HUES64 (cell line): ENCODE results near the gene ZHX3.
"Not testable (repeated sequence)": the region's sequence is repeated elsewhere in the genome, so short reads cannot be mapped to it uniquely, and the experiment has no call there.

Source experiments
- H3K27ac ChIP-seq: 2 replicates; pipeline ENCODE4 v1.7.0; 2013; ENCODE audit warnings: low read depth, low read length, inconsistent platforms
- H3K27me3 ChIP-seq: 2 replicates; pipeline ENCODE4 v1.6.1; 2013; ENCODE audit warnings: mild to moderate bottlenecking, low read length; ENCODE audit not compliant: insufficient read depth
- H3K36me3 ChIP-seq: 2 replicates; pipeline ENCODE4 v1.6.1; 2013; ENCODE audit warnings: mild to moderate bottlenecking, low read length; ENCODE audit not compliant: insufficient read depth
- H3K4me1 ChIP-seq: 2 replicates; pipeline ENCODE4 v1.6.1; 2013; ENCODE audit warnings: mild to moderate bottlenecking, low read length, moderate library complexity; ENCODE audit not compliant: insufficient read depth
- H3K4me3 ChIP-seq: 2 replicates; pipeline ENCODE4 v1.5.1; 2013; ENCODE audit warnings: mild to moderate bottlenecking, low read length, moderate library complexity
- H3K9ac ChIP-seq: 2 replicates; pipeline ENCODE4 v1.6.1; 2013; ENCODE audit warnings: mild to moderate bottlenecking, low read depth, low read length
- H3K9me3 ChIP-seq: 2 replicates; pipeline ENCODE4 v1.6.1; 2013; ENCODE audit warnings: low read depth, low read length; ENCODE audit not compliant: insufficient read depth
- WGBS: fragments of 150-250, 120-280 bp; methylation state at CpG from one replicate; pipeline ENCODE4 v1.1.7; 2013; ENCODE audit warnings: missing lambda C conversion rate; 5-methylcytosine and 5-hydroxymethylcytosine counted together

The ZHX3 gene

DNA sequence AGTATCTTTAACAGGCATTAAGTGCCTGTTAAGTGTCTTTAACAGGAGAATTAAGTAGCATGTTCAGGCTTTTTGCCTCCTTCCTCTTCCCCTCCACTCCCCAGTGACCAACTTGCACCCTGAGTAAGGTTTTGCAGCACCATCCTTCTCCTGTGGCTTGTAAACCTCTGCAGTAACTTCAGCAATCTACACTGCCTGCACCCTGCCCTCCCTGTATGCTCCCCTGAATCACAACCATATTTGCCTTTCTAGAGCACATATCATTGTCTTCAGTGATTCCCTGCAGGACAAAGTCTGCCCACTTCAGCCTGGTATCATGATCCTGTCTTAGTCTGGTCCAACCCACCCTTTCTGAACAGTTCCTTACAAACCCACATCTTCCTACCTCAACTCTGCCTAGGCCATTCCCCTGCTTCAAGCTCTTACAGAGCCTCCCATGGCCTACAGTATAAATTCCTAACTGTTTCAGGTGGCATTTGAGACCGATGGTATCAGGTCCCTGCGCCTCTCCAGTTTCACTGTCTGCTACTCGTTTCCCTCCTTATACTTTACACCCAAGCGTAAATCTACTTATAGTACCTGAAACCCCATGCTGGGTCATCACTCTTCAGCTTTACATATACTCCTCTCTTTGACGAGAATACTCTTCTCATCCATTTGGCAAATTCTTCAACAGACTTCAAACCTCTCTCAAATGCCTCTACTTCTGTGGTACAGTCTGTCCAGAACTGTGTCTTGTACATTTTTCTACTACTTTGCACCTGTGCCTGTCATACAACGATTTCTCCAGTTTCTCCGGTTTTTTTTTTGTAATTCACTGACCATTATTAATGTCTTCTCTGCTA, 69.8 kb downstream of the ZHX3 start:
- Histone ChIP-seq H3K27ac (no peak overlapping the region), H3K36me3 (no peaks in the 10 kb centered on the region), H3K27me3 (peaks cover 33% of the 10 kb centered on the region; the same call in 1 of the 2 replicates), H3K4me3 (no peak overlapping the region), H3K4me1 (peaks cover 10% of the 10 kb centered on the region; the same call in 1 of the 2 replicates), H3K9ac (no peak overlapping the region), H3K9me3 (no peaks in the 10 kb centered on the region)
- WGBS, result 91% methylated on average over 7 of the region's 7 CpGs

- no peak overlapping the region for H3K4me3 ChIP-seq
- WGBS, result 46% methylated on average over 2 of the region's 2 CpGs
- peaks cover 33% of the 10 kb centered on the region; the same call in 1 of the 2 replicates for H3K27me3 ChIP-seq
- H3K9me3 ChIP-seq, result no peaks in the 10 kb centered on the region
- peaks cover 10% of the 10 kb centered on the region; the same call in 1 of the 2 replicates for H3K4me1 ChIP-seq
- H3K9ac ChIP-seq, result no peak overlapping the region
- no peak overlapping the region for H3K27ac ChIP-seq
- no peaks in the 10 kb centered on the region for H3K36me3 ChIP-seq
Measured at GRCh38 chr20:41245086-41245707, 72.3 kb downstream of the ZHX3 start.

GRCh38 chr20:41242807-41243206, 74.7 kb downstream of the ZHX3 start:
- Histone ChIP-seq H3K36me3 (no peaks in the 10 kb centered on the region), H3K4me3 (no peak overlapping the region), H3K4me1 (0 out of 2 replicates have a peak, but pooled peaks cover 2% of the 10 kb centered on the region), H3K9ac (no peak overlapping the region), H3K27ac (no peak overlapping the region), H3K27me3 (peaks cover 30% of the 10 kb centered on the region; the same call in 1 of the 2 replicates), H3K9me3 (no peaks in the 10 kb centered on the region)
- 95% methylated on average over 2 of the region's 2 CpGs for WGBS

- no peak overlapping the region for H3K4me3 ChIP-seq
- peaks cover 26% of the 10 kb centered on the region; the same call in 1 of the 2 replicates for H3K27me3 ChIP-seq
- H3K9me3 ChIP-seq, result no peaks in the 10 kb centered on the region
- no peak overlapping the region for H3K27ac ChIP-seq
- H3K9ac ChIP-seq, result no peak overlapping the region
- no peaks in the 10 kb centered on the region for H3K36me3 ChIP-seq
- 0 out of 2 replicates have a peak, but pooled peaks cover 2% of the 10 kb centered on the region for H3K4me1 ChIP-seq
- 90% methylated on average over 1 of the region's 1 CpG for WGBS
Measured at GRCh38 chr20:41242352-41242751, 75.2 kb downstream of the ZHX3 start.

GRCh38 chr20:41237233-41237632, 80.3 kb downstream of the ZHX3 start:
- not testable (repeated sequence) for H3K36me3 ChIP-seq, H3K9me3 ChIP-seq, H3K27ac ChIP-seq, H3K4me1 ChIP-seq, H3K27me3 ChIP-seq, H3K4me3 ChIP-seq, H3K9ac ChIP-seq
- no CpG with 5 or more reads among the region's 3 CpGs for WGBS

- not testable (repeated sequence) for H3K4me3 ChIP-seq, H3K4me1 ChIP-seq, H3K27me3 ChIP-seq, H3K36me3 ChIP-seq, H3K27ac ChIP-seq, H3K9me3 ChIP-seq, H3K9ac ChIP-seq
- WGBS, result no CpG with 5 or more reads among the region's 1 CpG
Measured at GRCh38 chr20:41236818-41237217, 80.7 kb downstream of the ZHX3 start.

DNA sequence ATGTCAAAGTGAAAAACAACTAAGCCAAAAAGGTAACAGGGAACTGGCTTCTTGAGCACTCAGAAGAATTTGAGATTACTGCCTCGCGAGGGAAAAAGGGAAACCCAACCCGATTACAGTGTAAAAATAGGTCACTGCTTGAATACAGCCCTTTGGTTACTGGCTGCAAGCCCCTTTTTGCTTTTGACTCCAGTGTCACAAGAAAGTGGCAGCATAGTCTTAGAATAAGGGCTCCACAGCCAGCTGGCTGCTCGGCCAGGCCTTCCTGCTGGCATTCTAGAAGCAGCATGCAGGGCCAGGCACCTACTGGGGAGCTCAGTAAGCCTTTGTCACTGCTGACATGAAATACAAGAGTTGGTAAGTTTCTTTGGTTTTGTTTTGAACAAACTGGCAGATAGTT, 83.0 kb downstream of the ZHX3 start:
- Histone ChIP-seq H3K27me3 (no peaks in the 10 kb centered on the region), H3K4me3 (no peak overlapping the region), H3K27ac (no peak overlapping the region), H3K9me3 (no peaks in the 10 kb centered on the region), H3K36me3 (no peaks in the 10 kb centered on the region), H3K9ac (no peak overlapping the region), H3K4me1 (no peaks in the 10 kb centered on the region)
- WGBS, result 87% methylated on average over 4 of the region's 4 CpGs

DNA sequence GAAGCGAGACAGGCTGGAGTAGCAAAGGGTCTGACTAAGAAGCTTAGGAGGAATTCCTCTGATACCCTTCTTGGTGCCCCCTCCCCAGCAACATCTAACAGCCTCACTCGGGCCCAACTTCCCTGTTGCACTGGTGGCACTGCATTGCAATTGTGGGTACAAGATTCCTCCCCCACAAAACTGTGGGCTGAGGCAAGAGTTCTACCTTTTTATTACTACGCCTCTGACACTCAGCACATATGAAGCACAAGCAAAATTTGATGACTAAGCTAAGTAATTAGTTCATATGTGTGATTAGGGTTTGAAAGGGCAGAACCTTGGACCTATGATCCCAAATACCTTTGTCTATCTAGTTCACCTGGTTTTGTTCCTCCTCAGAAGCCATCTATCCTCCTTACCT, 83.5 kb downstream of the ZHX3 start:
- no peaks in the 10 kb centered on the region for H3K36me3 ChIP-seq
- WGBS, result 91% methylated on average over 2 of the region's 3 CpGs
- H3K9ac ChIP-seq, result no peak overlapping the region
- H3K4me3 ChIP-seq, result no peak overlapping the region
- no peaks in the 10 kb centered on the region for H3K27me3 ChIP-seq
- no peak overlapping the region for H3K27ac ChIP-seq
- H3K9me3 ChIP-seq, result no peaks in the 10 kb centered on the region
- no peaks in the 10 kb centered on the region for H3K4me1 ChIP-seq

DNA sequence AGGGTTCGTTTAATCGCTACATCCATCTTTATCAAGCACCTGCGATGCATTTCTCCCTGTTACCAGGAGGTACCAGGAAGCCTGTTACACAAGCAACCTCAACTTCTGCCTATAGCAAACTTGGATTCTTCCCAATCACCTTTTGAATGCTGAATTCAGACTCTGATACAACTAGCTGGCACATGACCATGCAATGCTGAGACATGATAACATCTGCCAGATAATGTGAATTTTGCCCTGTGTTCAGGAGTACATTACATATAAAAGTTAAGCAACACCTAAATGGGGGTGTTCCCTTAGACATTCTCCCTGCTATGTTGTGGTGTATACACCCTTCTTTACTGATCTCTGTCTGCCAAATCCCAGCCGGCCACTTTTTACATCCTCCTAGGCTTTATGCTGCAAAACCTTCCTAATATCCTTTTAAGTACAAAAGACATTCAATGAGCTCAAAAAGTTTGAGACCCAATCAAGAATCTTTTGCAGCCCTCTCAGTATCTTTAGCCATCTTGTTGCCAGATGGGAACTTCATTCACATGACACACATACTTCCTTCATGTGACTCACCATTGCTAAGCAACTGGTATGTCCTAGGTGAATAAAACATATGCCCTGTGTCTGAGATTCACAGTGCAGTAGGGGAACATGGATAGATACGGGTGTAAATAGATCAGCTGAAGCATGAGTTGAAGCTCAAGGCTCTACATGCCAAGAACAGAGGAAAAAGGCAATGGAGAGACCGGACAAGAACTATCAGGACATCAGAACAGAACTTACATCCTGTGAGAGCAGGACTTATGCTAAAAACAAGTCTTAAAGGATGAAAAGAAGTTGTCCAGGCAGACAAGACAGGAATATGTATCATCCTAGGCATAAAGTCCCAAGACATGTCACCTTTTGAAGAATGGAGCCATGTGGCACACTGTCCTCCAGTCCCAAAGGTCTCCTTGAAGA, 84.3 kb downstream of the ZHX3 start:
- Histone ChIP-seq H3K4me3 (no peak overlapping the region), H3K36me3 (no peaks in the 10 kb centered on the region), H3K27me3 (no peaks in the 10 kb centered on the region), H3K9ac (no peak overlapping the region), H3K9me3 (no peaks in the 10 kb centered on the region), H3K27ac (no peak overlapping the region), H3K4me1 (no peaks in the 10 kb centered on the region)
- WGBS, result 94% methylated on average over 6 of the region's 6 CpGs

DNA sequence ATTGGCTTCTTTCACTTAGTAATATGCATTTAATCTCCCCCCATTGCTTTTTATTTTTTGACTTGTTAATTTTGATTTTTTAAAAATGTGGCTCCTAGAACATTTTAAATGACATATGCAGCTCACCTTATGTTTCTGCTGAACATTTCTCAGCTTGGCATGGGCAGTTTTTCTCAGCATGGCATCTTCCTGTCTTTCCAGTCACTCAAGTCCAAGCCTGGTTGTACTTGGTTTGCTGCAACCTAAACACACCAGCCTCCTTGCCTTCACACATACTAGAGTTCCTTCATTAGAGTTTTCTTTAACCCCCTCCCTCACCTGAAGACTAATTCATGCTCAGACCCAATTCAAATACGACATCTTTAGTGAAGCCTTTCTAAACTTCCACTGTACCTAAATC, 86.4 kb downstream of the ZHX3 start:
- no peak overlapping the region for H3K9ac ChIP-seq
- no peak overlapping the region for H3K27ac ChIP-seq
- no peaks in the 10 kb centered on the region for H3K9me3 ChIP-seq
- H3K36me3 ChIP-seq, result no peaks in the 10 kb centered on the region
- no peaks in the 10 kb centered on the region for H3K4me1 ChIP-seq
- 91% methylated on average over 1 of the region's 1 CpG for WGBS
- no peak overlapping the region for H3K4me3 ChIP-seq
- H3K27me3 ChIP-seq, result no peaks in the 10 kb centered on the region

- Histone ChIP-seq H3K27me3 (no peaks in the 10 kb centered on the region), H3K36me3 (no peaks in the 10 kb centered on the region), H3K4me1 (no peaks in the 10 kb centered on the region), H3K27ac (no peak overlapping the region), H3K9me3 (no peaks in the 10 kb centered on the region), H3K9ac (no peak overlapping the region), H3K4me3 (no peak overlapping the region)
- 94% methylated on average over 3 of the region's 3 CpGs for WGBS
Measured at GRCh38 chr20:41230136-41230535, 87.4 kb downstream of the ZHX3 start.
